HL-60/S4 treated with phorbol 12-myristate 13-acetate at 8.2 ng/mL for 4 days and 3 days (cell line): ENCODE data around the gene SASH1.

Experiments
- in situ Hi-C: fragments of 300-500 bp; cut with MboI; formaldehyde crosslinking; loops from 2 replicates; pipeline ENCODE4 v1.15.0; 2022; ENCODE audit warnings: low sequenced_read_pairs

Gene SASH1

GRCh38 chr6:148398244-148398643 is 55.6 kb downstream of the SASH1 start:
- in situ Hi-C loops = no loop called here

GRCh38 chr6:148398678-148399077 is 56.0 kb downstream of the SASH1 start:
- in situ Hi-C loops = no loop called here

- in situ Hi-C loops = no loop called here
Observed at GRCh38 chr6:148401571-148401970, 58.9 kb downstream of the SASH1 start.

GRCh38 chr6:148404456-148405054 is 61.9 kb downstream of the SASH1 start:
- in situ Hi-C loops = no loop called here

- in situ Hi-C loops = no loop called here
Observed at GRCh38 chr6:148405894-148406293, 63.3 kb downstream of the SASH1 start.

- in situ Hi-C loops = no loop called here
Observed at GRCh38 chr6:148406579-148407371, 64.1 kb downstream of the SASH1 start.

- in situ Hi-C loops = no loop called here
Observed at GRCh38 chr6:148407372-148407771, 64.7 kb downstream of the SASH1 start.

GRCh38 chr6:148413321-148414091 is 70.9 kb downstream of the SASH1 start:
- in situ Hi-C loops = no loop called here

- in situ Hi-C loops = no loop called here
Observed at GRCh38 chr6:148414092-148414489, 71.5 kb downstream of the SASH1 start.

- in situ Hi-C loops = no loop called here
Observed at GRCh38 chr6:148414836-148415235, 72.2 kb downstream of the SASH1 start.

GRCh38 chr6:148415511-148416260 is 73.0 kb downstream of the SASH1 start:
- in situ Hi-C loops = no loop called here

- in situ Hi-C loops = no loop called here
Observed at GRCh38 chr6:148416330-148416965, 73.8 kb downstream of the SASH1 start.

GRCh38 chr6:148417045-148417444 is 74.4 kb downstream of the SASH1 start:
- in situ Hi-C loops = no loop called here

- in situ Hi-C loops = no loop called here
Observed at GRCh38 chr6:148419430-148419829, 76.8 kb downstream of the SASH1 start.

GRCh38 chr6:148422085-148422484 is 79.4 kb downstream of the SASH1 start:
- in situ Hi-C loops = no loop called here

GRCh38 chr6:148423133-148423532 is 80.5 kb downstream of the SASH1 start:
- in situ Hi-C loops = no loop called here

- in situ Hi-C loops = no loop called here
Observed at GRCh38 chr6:148423601-148424270, 81.1 kb downstream of the SASH1 start.

GRCh38 chr6:148425443-148425842 is 82.8 kb downstream of the SASH1 start:
- in situ Hi-C loops = no loop called here

- in situ Hi-C loops = no loop called here
Observed at GRCh38 chr6:148426317-148426977, 83.8 kb downstream of the SASH1 start.

GRCh38 chr6:148427333-148427732 is 84.7 kb downstream of the SASH1 start:
- in situ Hi-C loops = no loop called here
